Suppressor macrophage treated with lipopolysaccharide for 1 hour (primary cell): ENCODE results near the gene CRYBG1.
"Not testable (repeated sequence)": the region's sequence is repeated elsewhere in the genome, so short reads cannot be mapped to it uniquely, and the experiment has no call there.

Experiments used
- DNase-seq, 3 donors: peaks; one replicate each; pipeline ENCODE4 v3.0.0-alpha.2; 2020 to 2022

Gene CRYBG1

GRCh38 chr6:106529438-106529837 lies 168.9 kb downstream of the CRYBG1 start:
- DNase-seq = no peak

DNA sequence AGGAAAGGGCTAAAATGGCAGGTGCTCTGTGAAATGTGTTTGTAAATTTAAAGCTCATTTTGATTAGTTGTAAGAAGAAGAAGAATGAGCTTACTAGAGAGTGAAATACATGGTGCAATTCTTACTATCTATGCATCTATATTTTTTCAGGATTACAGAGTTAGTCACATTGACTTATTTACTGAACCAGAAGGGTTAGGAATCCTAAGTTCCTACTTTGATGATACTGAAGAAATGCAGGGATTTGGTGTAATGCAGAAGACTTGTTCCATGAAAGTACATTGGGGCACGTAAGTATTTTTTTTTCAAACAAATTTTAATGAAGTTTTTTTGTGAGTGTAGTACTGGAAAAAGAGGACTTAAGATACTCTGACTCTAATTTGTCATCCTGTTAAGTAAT lies 169.5 kb downstream of the CRYBG1 start:
- DNase-seq = no peak

GRCh38 chr6:106530502-106530901 lies 170.0 kb downstream of the CRYBG1 start:
- DNase-seq = no peak

GRCh38 chr6:106533054-106533453 lies 172.5 kb downstream of the CRYBG1 start:
- peak in 2 of 3 donors; percentile 30 to 32 for DNase-seq

- DNase-seq = no peak
Measured at GRCh38 chr6:106534004-106534403, 173.5 kb downstream of the CRYBG1 start.

DNA sequence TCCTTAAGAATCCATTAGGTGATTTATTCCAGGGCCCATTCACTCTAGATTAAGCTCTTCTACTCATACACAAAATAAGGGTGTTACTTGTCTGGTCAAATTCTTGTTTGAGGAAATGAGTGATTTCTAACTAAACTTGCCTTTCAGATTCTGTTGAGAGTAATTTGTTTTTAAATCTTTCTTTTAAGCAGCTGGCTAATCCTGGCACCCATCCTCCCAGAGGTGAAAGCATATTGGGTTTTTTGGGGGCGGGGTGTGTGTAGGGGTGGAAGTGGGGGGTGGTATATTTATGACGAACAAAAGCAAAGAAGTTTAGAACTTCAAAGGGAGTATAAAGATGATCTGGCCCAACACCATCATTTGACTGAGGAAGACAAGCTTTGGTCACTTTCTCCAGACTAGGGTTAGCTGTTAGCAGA lies 174.1 kb downstream of the CRYBG1 start:
- no peak for DNase-seq

- DNase-seq = no peak
Measured at GRCh38 chr6:106535012-106535411, 174.5 kb downstream of the CRYBG1 start.

GRCh38 chr6:106536357-106536756 lies 175.8 kb downstream of the CRYBG1 start:
- no peak for DNase-seq

DNA sequence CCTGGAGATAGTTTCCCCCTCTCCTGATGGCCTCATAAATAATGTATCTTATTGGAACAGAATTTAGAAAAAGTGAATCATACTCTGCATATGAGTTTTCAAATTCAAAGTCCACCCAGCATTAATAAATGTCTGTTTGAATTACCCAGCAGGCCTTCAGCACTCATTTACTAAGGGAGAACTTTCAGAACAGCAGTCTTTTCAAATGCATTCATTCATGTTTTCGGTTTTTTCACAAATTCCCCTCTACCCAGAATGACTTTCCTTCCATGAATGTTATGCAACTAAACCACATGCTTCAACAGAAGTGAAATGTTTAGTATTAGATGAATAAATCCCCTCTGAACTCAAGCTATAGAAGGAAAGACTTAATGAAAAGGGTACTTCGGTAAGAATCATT lies 176.3 kb downstream of the CRYBG1 start:
- DNase-seq = peak; percentile 32 to 68 (median 52)

DNA sequence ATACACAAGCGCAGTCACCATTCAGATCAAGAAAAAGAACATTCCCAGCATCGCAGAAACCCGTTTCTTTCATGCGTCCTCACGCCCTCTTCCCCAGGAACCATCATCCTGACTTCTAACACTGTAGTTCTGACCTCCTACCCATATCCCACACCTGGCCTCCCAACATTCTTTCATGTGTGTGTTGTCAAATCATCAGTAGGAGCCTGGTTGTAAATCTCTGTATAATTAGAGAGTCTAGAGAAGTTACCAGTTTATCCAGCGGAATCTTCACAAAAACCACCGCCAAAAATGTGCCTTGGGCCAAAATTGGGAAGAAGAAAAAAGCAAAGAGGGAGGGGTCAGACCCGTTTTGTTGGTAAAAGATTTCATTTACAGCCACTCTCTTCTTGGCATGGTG lies 177.1 kb downstream of the CRYBG1 start:
- no peak for DNase-seq

DNA sequence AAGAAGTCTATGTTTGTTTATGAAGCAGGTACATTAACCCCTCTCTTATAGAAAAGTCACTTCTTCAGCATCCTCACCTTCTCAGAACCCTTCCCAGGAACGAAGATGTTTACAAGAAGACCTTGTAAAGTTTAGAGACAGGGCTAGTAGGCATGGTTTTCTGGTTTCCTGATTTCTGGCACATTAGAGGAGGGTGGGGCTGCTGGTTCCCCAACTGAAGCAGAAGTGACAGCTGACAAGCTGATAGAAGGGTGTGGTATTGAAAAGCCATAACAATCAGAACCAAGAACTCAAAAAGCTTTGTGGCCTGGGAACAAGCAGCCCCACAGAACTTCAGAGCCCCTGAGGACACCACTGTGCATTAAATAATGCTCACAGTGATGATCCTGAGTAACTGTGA lies 177.6 kb downstream of the CRYBG1 start:
- peak in 1 of 3 donors; percentile 42 for DNase-seq

- peak; percentile 50 to 54 (median 50) for DNase-seq
Measured at GRCh38 chr6:106539936-106540335, 179.4 kb downstream of the CRYBG1 start.

DNA sequence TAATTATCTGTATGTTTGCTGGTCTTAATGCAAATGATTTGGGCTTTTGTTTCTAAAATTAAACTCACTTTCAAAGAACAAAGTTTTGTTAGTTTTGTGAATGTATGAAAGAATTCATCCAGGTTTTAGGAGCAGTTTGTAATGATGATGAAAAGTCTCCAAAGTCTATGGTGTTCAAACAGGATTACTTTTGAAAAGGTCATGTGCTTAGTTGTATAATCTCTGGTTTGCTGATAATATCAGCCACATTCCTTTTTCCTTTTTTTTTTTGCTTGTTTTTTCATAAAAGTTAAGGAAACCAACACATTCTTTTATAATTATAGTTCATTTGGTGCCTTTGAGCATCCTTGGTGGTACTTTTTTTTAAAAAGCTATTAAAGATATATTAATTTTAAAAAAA lies 179.9 kb downstream of the CRYBG1 start:
- no peak for DNase-seq

DNA sequence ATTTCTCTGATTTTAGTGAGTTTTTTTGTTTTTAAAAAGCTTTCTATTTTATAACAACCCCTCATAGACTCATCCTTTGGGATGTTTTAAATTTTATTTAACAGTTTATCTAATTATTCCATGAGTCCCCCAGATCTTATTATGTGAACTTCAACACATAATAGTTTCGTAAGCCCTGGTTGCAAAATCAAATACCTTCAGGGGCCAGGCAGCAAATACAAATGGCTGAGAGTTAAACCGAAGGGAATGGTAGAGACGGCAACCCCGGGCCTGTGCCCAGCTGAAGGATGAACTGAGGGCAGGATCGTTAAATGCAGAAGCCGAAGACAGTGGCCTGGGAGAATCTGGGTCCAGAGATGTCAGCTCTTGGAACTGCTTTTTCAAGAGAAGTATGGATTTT lies 180.4 kb downstream of the CRYBG1 start:
- DNase-seq = no peak

- DNase-seq = no peak
Measured at GRCh38 chr6:106546261-106546690, 185.8 kb downstream of the CRYBG1 start.

- DNase-seq = peak; percentile 53 to 76 (median 70)
Measured at GRCh38 chr6:106546691-106547414, 186.3 kb downstream of the CRYBG1 start.

DNA sequence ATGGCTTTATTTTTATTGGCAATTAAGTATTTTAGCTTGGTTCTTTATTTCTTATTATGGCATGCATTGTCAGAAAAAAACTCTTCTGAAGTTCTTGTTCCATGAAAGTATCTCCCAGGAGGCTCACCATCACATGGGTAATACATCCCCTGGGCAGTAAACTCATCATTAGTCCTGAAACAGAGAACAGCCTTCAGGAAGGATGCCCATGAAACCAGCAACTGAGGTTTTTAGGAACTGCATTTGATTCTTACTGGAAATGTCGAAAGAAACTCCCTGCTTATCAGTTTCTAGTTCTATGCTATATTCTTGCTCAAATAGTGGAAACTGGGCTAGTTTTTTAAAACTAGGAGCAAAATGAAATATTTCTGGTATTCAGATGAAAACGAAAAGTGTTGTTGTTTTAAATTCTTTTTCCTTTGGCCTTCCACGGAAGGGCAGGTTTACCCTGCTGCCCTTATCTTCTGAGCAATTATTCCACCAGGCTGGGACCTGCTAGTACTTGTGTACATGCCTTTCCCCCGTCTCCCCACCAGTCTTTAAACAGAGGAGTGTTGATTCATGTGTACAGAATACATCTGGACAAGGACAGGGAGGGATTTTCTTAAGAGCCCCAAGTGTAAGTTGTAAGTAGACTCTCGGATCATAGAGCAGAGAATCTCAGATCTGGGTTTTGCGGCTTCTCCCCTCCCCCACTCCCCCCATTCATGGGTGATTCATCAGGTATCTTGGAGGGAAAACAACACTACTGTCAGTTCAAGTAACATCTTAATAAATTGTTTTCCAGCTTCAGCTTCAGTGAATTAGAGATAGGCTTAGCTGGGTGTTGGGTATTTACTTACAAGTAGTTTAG lies 187.3 kb downstream of the CRYBG1 start:
- DNase-seq = peak in 2 of 3 donors; percentile 14 to 50

DNA sequence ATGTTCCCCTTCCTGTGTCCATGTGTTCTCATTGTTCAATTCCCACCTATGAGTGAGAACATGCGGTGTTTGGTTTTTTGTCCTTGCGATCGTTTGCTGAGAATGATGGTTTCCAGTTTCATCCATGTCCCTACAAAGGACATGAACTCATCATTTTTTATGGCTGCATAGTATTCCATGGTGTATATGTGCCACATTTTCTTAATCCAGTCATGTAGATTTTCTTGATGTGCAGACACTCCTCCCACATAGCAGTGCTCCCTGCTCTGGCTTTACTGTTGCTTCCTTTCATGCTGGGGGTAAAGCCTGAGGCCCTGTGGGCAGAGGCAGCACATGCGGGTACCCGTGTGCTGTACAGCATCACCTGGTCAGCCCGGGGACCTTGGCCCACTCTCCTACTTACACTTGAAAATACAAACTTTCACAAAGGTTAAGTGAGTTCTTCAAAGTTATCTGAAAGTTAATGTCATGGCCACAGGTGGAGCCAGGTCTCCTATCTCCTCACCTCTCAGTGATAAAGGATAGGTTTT lies 188.5 kb downstream of the CRYBG1 start:
- DNase-seq = not testable (repeated sequence)

GRCh38 chr6:106549521-106549920 lies 189.0 kb downstream of the CRYBG1 start:
- DNase-seq = no peak

DNA sequence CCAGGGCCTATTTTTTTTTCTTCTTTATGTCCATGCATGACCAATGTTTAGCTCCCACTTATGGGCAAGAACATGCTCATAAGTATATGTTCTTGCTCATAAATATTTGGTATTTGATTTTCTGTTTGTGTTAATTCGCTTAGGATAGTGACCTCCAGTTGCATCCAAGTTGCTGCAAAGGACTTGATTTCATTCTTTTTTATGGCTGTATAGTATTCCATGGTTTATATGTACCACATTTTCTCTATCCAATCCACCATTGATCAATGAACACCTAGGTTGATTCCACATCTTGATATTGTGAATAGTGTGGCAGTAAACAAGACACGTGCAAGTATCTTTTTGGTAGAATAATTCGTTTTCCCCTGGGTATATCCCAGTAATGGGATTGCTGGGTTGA lies 190.6 kb downstream of the CRYBG1 start:
- DNase-seq = no peak

DNA sequence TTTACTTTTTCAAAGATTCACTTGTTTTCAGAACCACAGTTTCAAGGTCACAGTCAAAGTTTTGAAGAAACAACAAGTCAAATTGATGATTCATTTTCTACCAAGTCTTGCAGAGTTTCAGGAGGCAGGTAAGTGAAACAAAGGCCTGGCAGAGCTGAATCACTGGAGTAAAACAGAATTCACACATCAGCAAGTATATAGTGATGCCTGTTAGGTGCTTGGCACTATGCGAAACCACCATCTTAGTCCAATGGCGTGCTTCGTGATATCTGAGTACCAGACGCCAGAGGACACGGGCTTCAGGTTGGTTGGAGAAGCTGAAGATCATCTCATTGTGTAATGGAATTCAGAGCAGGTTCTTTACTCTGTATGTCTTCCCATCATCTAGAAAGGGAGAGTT lies 192.9 kb downstream of the CRYBG1 start:
- no peak for DNase-seq

DNA sequence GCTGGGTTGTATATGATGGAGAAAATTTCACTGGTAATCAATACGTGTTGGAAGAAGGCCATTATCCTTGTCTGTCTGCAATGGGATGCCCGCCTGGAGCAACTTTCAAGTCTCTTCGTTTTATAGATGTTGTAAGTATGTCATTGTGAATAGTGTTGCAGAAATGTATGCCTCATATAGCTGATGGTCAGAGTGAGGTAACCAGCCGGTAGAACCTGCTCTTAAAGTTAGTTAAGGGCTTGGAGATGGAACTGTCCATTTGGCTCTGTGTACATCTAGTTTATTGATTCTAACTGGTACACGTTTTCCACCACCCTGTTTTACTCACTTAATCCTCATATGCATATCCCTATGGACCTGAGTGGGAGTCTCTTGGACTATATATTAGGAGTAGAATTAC lies 195.2 kb downstream of the CRYBG1 start:
- no peak for DNase-seq

GRCh38 chr6:106556368-106556960 lies 195.9 kb downstream of the CRYBG1 start:
- DNase-seq = peak; percentile 39 to 61 (median 59)
